GM18867 (cell line): ENCODE measurements around the gene GPR137.

Experiments used
- ATAC-seq: cut with Tn5 transposase; IDR thresholded peaks from one replicate; pipeline ENCODE4 v1.9.1; 2021; ENCODE audit warnings: mild to moderate bottlenecking, moderate library complexity; ENCODE audit not compliant: unreplicated experiment

The GPR137 gene, protein sequence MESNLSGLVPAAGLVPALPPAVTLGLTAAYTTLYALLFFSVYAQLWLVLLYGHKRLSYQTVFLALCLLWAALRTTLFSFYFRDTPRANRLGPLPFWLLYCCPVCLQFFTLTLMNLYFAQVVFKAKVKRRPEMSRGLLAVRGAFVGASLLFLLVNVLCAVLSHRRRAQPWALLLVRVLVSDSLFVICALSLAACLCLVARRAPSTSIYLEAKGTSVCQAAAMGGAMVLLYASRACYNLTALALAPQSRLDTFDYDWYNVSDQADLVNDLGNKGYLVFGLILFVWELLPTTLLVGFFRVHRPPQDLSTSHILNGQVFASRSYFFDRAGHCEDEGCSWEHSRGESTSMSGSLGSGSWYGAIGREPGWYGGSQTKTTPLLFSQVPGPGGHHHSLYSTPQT

GRCh38 chr11:64284962-64285884, at the start of gene GPR137:
Gene GPR137, plus strand, starts transcription at chr11:64285848. Its CDS starts 677 bp downstream, at chr11:64286525.
- ATAC-seq: peak; percentile 61

GRCh38 chr11:64237484-64237951, 48.1 kb upstream of the GPR137 start:
- ATAC-seq: no peak

GRCh38 chr11:64238076-64238475, 47.6 kb upstream of the GPR137 start:
- no peak for ATAC-seq

DNA sequence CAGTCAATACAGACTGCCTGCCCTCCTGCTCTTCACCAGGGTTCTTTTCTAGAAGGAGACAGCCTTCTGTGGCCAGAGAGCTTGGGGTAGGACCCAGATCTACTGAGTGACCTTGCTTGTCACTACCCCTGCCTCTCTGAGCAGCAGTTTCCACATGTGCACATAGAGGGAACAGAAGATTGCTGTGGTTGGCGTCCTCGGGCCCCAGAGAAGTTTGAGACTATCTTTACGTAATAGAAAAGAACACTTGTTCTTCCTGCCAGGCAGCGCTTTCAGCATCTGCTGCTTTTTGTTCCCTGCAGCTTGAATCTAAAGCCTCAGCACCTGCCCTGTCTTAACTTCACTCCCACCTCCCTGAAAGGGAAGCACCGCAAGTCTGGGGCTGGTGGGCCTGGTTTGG, 46.6 kb upstream of the GPR137 start:
- ATAC-seq: no peak

GRCh38 chr11:64239662-64240434, 45.8 kb upstream of the GPR137 start:
- no peak for ATAC-seq

- ATAC-seq: peak; percentile 54
Measured at GRCh38 chr11:64240435-64241240, 45.0 kb upstream of the GPR137 start, which contains the start of gene FKBP2. Gene FKBP2, plus strand, starts transcription at chr11:64241095. Its CDS starts 1,293 bp downstream, at chr11:64242388.

DNA sequence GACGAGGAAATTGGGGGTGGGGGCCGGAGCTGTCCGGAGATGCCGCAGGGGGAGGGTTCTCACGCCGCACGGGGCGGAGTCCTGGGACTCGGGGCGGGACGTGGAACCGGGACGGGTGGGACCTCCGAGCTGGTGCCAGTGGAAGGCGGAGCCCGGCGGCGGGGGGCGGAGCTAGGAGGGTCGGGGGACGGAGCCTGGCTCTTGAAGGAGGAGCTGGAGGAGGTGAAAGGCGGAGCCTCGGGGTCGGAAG, 44.5 kb upstream of the GPR137 start:
- peak; percentile 67 for ATAC-seq

GRCh38 chr11:64241491-64242374, 43.9 kb upstream of the GPR137 start:
- ATAC-seq: peak; percentile 61

GRCh38 chr11:64243236-64243854, 42.3 kb upstream of the GPR137 start:
- no peak for ATAC-seq

DNA sequence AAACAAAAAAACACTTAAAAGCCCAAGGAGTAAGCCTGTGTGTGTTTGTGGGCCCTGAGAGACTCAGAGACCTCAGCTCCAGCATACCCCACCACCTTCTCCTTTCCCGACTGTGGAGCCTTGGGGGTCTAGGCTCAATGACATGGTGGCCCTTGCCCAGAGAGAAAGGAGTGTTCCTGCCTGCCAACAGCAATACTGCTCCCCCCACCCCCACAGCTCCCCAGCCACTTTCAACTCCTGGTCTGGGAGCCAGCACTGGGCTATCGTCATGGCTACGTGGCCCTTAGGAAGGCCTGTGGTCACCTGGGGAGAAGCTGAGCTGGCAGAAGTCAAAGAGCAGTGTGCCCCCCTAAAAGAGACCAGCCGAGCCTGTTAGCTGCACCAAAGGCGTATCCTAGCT, 41.5 kb upstream of the GPR137 start:
- no peak for ATAC-seq

GRCh38 chr11:64244966-64245365, 40.7 kb upstream of the GPR137 start:
- ATAC-seq: no peak

DNA sequence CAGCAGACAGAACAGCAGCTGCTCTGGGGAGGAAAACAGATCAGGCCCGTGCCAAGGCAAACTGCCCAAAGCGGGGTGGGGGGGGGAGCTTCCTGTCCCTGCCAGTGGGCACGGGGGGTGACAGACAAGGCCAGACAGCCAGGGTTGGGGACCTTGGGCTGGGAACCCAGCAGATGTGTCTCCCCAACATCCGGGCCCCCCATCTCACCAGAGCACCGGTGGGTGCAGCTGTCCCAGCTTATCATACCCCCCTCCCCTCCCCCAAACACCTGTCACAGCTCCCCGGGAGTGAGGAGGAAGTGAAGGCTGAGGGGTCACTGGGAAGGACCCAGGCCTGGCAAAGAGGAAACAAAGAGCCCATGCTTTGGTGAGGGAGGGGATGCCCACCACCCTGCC, 40.2 kb upstream of the GPR137 start:
- ATAC-seq: no peak

- ATAC-seq: no peak
Measured at GRCh38 chr11:64245797-64246620, 39.6 kb upstream of the GPR137 start.

- ATAC-seq: peak; percentile 11
Measured at GRCh38 chr11:64246621-64246870, 39.1 kb upstream of the GPR137 start.

DNA sequence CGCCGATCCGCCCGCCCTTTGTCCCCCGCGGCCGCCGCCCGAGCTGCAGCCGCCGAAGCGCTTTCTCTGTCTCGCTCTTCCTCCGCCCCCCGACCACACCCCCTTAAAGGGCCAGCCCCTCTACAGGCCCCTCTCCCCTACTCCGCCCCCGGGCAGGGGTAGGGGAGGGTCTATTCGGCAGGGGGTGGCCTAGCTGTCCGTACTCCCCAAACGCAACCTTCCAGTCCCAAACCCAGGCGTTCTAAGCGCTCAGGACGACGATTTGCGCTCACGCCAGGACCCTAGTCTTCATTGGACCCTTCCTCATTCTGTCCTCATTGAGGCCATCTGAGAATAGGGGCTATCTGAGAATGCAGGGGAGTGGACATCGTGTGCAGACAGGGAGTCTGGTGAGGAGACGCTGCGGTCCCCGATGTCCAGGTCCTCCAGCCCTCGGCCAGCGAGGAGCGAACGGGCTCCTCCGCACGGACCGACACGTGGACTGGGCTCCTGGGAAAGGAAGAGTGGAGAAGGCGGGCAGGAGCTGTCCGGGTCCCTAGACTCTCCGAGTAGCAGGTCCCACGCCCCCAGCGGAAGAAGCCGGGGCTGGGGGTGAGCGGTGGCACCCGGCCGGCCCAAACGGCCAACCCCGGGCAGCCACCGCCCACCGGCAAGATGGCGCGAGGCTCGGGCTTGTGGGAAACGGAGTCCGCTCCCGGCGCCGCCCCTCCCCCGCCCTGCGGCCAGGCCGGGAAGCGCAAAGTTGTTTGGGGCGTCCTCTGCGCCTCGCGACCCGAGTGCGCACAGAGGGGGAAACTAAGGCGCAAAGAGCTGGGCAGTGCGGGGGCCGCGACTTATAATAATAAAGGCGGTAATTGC, 38.5 kb upstream of the GPR137 start, which contains the start of gene PPP1R14B:
PPP1R14B (minus strand) TSS at position 73 of the 858 bp plus-strand sequence. CDS start 270 bp downstream, outside the sequence.
- peak; percentile 38 for ATAC-seq

DNA sequence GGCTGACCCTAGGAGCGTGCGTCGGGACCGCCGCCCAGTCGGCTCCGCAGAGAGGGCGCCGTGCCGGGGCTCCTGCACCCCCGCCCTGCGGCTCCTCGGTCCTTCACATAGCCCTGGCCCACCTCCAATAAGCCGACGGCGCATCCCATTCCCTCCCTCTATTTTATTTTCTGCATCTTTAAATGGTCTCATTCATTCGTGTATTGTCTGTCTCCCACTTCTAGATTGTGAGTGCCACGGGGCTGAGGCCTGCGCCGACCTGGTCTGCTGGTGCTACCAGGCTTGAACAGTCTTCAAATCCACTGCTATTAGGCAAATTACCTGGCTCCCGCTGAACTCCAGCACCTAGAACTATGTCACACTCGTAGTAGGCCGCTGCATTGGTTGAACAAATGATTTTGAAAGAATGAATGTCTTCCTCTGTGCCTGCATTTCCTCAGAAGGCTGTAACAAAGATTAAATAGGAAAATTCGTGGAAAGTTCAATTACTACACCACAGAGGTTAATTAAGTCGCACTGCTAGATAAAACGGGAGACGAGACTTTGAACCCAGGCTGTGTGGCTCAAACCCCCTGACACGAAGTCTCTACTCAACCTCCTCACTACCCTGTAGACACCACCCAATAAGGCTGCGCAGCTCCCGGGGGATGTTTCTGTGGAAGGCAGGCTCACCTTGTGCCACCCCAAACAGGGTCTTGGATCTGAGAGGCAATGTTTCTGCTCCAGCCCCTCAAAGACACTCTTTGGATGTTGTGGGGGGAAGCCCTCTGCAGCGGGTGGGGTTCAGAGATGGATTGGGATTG, 37.7 kb upstream of the GPR137 start:
- no peak for ATAC-seq
